Kidney epithelial cell (primary cell): ENCODE measurements around the gene CDK8. TPM values are rescaled to one million over a fixed set of nuclear protein-coding genes. Genes with fewer than 3 reads are reported as not detected.
"Not testable (repeated sequence)": the region's sequence is repeated elsewhere in the genome, so short reads cannot be mapped to it uniquely, and the experiment has no call there.

Experiments
- DNase-seq: peaks from one replicate; pipeline ENCODE4 v3.0.0-alpha.2; 2010; ENCODE audit warnings: low read depth
- H3K27me3 ChIP-seq: 2 replicates; pipeline ENCODE4 v1.6.0; 2011; ENCODE audit warnings: low read length; ENCODE audit not compliant: control insufficient read depth, insufficient read depth
- H3K36me3 ChIP-seq: 2 replicates; pipeline ENCODE4 v1.5.1; 2011; ENCODE audit warnings: low read length; ENCODE audit not compliant: control insufficient read depth, insufficient read depth
- H3K4me3 ChIP-seq: 2 replicates; pipeline ENCODE4 v1.5.1; 2011; ENCODE audit warnings: low read depth, mild to moderate bottlenecking, control low read depth, low read length
- total RNA-seq: library from RNA; depleted of rRNA; stranded (reverse); fragments of >200 nt; gene quantifications from 2 replicates; pipeline ENCODE4 v1.2.3, GENCODE V29; 2015
- TF ChIP-seq, protein P1 (sequence below): IDR thresholded peaks from 2 replicates; pipeline ENCODE4 v1.5.1; 2011; ENCODE audit warnings: mild to moderate bottlenecking, moderate library complexity, low read length, control low read depth, inconsistent platforms; ENCODE audit not compliant: insufficient read depth, poor library complexity, severe bottlenecking

CDK8 gene
- total RNA-seq, 1 donor from 2014 or later = 23.2 TPM

DNA sequence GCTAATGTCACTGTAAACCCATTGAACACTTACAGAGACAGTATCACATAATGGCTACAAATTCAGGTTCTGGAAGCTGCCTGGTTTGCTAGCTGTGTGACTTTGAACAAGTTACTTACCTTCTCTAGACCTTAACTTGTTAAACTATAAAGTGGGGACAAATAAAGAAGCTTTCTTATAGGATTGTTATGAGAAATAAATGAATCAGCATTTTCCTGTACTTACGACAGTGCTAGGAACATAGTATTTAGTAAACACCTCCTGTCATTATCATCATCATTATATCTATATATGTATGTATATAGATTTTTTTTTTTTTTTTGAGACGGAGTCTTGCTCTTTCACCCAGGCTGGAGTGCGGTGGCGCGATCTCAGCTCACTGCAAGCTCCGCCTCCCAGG, 54.9 kb downstream of the CDK8 start:
- no peak for DNase-seq
- TF ChIP-seq, protein P1, sequence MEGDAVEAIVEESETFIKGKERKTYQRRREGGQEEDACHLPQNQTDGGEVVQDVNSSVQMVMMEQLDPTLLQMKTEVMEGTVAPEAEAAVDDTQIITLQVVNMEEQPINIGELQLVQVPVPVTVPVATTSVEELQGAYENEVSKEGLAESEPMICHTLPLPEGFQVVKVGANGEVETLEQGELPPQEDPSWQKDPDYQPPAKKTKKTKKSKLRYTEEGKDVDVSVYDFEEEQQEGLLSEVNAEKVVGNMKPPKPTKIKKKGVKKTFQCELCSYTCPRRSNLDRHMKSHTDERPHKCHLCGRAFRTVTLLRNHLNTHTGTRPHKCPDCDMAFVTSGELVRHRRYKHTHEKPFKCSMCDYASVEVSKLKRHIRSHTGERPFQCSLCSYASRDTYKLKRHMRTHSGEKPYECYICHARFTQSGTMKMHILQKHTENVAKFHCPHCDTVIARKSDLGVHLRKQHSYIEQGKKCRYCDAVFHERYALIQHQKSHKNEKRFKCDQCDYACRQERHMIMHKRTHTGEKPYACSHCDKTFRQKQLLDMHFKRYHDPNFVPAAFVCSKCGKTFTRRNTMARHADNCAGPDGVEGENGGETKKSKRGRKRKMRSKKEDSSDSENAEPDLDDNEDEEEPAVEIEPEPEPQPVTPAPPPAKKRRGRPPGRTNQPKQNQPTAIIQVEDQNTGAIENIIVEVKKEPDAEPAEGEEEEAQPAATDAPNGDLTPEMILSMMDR = no peak
- Histone ChIP-seq H3K4me3 (no peak overlapping the region), H3K27me3 (no peaks in the 10 kb centered on the region), H3K36me3 (no peaks in the 10 kb centered on the region)

DNA sequence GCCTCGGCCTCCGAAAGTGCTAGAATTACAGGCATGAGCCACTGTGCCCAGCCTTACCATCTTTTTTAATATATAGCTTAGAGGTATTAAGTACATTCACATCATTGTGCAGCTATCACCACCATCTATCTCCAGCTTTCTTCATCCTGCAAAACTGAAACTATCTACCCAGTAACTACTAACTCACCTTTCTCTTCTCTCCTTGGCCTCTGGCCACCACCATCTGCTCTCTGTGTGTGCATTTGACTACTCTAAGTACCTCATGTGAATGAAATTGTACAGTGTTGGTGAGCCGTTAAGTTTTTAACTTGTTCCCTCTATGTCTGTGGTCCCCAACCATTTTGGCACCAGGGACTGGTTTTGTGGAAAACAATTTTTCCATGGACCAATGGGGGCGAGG, 56.1 kb downstream of the CDK8 start:
- no peak for DNase-seq
- TF ChIP-seq, protein P1 = no peak
- no peaks in the 10 kb centered on the region for H3K36me3 ChIP-seq
- H3K27me3 ChIP-seq = no peaks in the 10 kb centered on the region
- no peak overlapping the region for H3K4me3 ChIP-seq

DNA sequence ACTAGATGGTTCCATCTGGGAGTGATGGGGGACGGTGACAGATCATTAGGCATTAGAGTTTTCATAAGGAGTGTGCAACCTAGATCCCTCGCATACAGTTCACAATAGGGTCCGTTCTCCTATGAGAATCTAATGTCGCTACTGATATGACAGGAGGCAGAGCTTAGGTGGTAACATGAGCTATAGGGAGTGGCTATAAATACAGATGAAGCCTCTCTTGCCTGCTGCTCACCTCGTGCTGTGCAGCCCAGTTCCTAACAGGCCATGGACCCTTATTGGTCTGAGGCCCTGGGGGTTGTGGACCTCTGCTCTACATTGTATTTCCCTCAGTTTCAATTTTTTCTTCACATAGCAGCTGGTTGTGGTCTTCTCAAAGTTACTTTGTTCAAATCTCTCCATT, 56.5 kb downstream of the CDK8 start:
- Histone ChIP-seq H3K27me3 (no peaks in the 10 kb centered on the region), H3K36me3 (no peaks in the 10 kb centered on the region), H3K4me3 (no peak overlapping the region)
- no peak for DNase-seq
- TF ChIP-seq, protein P1 = no peak

DNA sequence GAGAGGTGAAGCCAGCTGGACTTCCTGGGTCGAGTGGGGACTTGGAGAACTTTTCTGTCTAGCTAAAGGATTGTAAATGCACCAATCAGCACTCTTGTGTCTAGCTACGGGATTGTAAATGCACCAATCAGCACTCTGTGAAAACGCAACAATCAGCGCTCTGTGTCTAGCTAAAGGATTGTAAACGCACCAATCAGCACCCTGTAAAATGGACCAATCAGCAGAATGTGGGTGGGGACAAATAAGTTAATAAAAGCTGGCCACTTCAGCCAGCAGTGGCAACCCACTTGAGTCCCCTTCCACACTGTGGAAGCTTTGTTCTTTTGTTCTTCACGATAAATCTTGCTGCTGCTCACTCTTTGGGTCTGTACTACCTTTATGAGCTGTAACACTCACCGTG, 58.1 kb downstream of the CDK8 start:
- H3K4me3 ChIP-seq, H3K27me3 ChIP-seq, DNase-seq, H3K36me3 ChIP-seq: not testable (repeated sequence)

DNA sequence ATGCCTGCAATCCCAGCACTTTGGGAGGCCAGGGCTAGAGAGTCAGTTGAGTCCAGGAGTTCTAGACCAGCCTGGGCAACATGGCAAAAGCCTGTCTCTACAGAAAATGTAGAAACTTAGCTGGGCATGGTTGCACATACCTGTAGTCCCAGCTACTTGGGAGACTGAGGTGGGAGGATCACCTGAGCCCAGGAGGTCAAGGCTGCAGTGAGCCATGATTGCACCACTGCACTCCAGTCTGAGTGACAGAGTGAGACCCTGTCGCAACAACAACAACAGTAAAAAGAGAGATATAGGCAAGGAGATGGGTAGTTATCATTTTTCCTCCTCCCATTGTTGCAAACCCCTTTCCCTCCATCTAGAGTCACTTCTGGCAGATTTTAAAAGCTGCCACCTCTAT, 62.2 kb downstream of the CDK8 start:
- DNase-seq, H3K4me3 ChIP-seq, H3K36me3 ChIP-seq, H3K27me3 ChIP-seq: not testable (repeated sequence)

DNA sequence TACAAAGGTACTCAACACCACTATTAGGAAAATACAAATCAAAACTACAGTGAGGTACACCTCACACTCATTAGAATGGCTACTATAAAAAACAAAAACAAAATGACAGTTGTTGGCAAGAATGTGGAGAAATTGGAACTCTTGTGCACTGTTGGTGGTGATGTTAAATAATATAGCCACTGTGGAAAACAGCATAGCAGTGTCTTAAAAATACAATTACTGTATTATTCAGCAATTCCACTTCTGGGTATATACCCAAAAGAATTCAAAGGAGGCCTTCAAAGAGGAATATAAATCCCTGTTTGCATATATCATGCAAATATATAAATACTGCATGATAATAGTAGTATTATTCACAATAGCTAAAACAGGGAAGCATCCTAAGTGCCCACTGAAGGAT, 66.8 kb downstream of the CDK8 start:
- H3K27me3 ChIP-seq = no peaks in the 10 kb centered on the region

DNA sequence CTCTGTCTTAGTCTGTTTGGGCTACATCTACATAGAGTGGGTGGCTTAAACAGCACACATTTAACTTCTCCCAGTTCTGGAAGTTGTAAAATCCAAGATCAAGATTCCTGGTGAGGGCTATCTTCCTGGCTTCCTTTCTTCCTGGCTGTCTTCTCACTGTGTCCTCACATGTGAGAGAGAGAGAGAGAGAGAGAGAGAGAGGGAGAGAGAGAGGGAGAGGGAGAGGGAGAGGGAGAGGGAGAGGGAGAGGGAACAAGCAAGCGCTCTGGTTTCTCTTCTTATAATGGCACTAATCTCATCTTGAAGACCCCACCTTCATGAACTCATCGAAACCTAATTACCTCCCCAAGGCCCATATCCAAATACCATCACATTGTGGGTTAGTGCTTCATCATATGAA, 69.2 kb downstream of the CDK8 start:
- no peak overlapping the region for H3K4me3 ChIP-seq
- no peaks in the 10 kb centered on the region for H3K27me3 ChIP-seq
- H3K36me3 ChIP-seq = no peaks in the 10 kb centered on the region
- DNase-seq = no peak
- TF ChIP-seq, protein P1 = no peak

More for the DNA sequence above, 66.8 kb downstream of the CDK8 start:
- Histone ChIP-seq H3K36me3 (no peaks in the 10 kb centered on the region), H3K4me3 (no peak overlapping the region)
- TF ChIP-seq, protein P1 = no peak
- DNase-seq = no peak
